OCI-LY3 (cell line): ENCODE measurements around the gene PPAT.

Experiments
- H2AFZ ChIP-seq: fragments of 200-600, 300-600 bp; shearing (Covaris generic); 2 replicates; pipeline ENCODE4 v1.6.0; 2014; ENCODE audit warnings: antibody characterized with exemption, low read depth, low read length
- H3K27ac ChIP-seq: fragments of 200-600, 300-600 bp; sonication (generic); 2 replicates; pipeline ENCODE4 v1.5.1; 2014; ENCODE audit warnings: mild to moderate bottlenecking, low read length, moderate library complexity, mixed read lengths
- H3K27me3 ChIP-seq: fragments of 200-600, 300-600 bp; sonication (generic); 2 replicates; pipeline ENCODE4 v1.6.1; 2014; ENCODE audit warnings: low read depth, low read length, mixed read lengths
- H3K36me3 ChIP-seq: fragments of 200-600, 300-600 bp; sonication (generic); replicated peaks from 2 replicates; pipeline ENCODE3; 2014; ENCODE audit warnings: low read depth, low read length, mixed read lengths
- H3K4me1 ChIP-seq: fragments of 300-600, 200-600 bp; sonication (generic); 2 replicates; pipeline ENCODE4 v1.6.1; 2014; ENCODE audit warnings: low read length, mixed read lengths
- H3K4me2 ChIP-seq: fragments of 200-600, 300-600 bp; sonication (generic); 2 replicates; pipeline ENCODE4 v1.6.1; 2014; ENCODE audit warnings: low read length, mixed read lengths
- H3K4me3 ChIP-seq: fragments of 300-600, 200-600 bp; sonication (generic); 2 replicates; pipeline ENCODE4 v1.5.1; 2014; ENCODE audit warnings: antibody characterized with exemption, mild to moderate bottlenecking, low read length, moderate library complexity
- H3K79me2 ChIP-seq: fragments of 300-600, 200-600 bp; shearing (Covaris generic); 2 replicates; pipeline ENCODE4 v1.6.1; 2014; ENCODE audit warnings: mild to moderate bottlenecking, low read length, mixed read lengths
- H3K9ac ChIP-seq: fragments of 300-600, 200-600 bp; shearing (Covaris generic); 2 replicates; pipeline ENCODE4 v1.6.0; 2014; ENCODE audit warnings: mild to moderate bottlenecking, low read length, moderate library complexity
- H3K9me3 ChIP-seq: fragments of 200-600, 300-600 bp; shearing (Covaris generic); 2 replicates; pipeline ENCODE4 v1.6.1; 2014; ENCODE audit warnings: low read length, mixed read lengths; ENCODE audit not compliant: insufficient read depth
- H4K20me1 ChIP-seq: fragments of 200-600, 300-600 bp; sonication (generic); 2 replicates; pipeline ENCODE4 v1.6.1; 2016; ENCODE audit warnings: low read length, mixed read lengths; ENCODE audit not compliant: insufficient read depth
- CTCF ChIP-seq: fragments of 200-600, 300-600 bp; sonication (generic); IDR thresholded peaks from 2 replicates; pipeline ENCODE4 v1.5.1; 2014; ENCODE audit warnings: antibody characterized with exemption, low read length, low read depth
- EZH2phosphoT487 ChIP-seq: fragments of 200-600 bp; shearing (Covaris generic); IDR thresholded peaks from 2 replicates; pipeline ENCODE4 v1.6.1; 2018; ENCODE audit warnings: antibody characterized with exemption, mixed run types, low read depth

PPAT gene

DNA sequence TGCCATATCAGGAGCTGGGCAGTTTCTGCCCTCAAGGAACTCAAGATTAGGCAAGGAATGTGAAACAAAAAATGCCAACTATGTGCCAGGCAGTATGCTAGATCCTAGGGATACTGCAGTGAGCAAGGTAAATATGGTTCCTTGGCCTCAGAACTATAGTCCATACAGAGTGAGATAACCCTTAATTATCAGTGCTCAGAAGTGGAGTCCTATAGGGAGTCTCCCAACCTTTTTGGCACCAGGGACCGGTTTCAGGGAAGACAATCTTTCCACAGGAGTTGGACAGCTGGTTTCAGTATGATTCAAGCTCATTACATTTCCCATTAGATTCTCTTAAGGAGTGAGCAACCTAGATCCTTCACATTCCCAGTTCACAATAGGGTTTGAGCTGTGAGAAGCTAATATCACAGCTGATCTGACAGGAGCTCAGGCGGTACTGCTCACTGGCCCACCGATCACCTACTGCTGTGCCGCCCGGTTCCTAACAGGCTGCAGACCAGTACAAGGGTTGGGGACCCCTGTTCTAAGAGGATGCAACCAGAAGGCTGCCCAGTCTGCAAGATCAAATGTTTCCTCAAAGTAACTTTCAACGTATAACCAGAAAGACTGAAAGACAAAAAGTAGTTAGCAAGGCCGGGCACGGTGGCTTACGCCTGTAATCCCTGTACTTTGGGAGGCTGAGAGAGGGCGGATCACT lies 30.3 kb upstream of the PPAT start:
- Histone ChIP-seq H3K27me3 (no peaks in the 10 kb centered on the region), H3K36me3 (peaks cover 41% of the 10 kb centered on the region), H3K79me2 (peaks cover 85% of the 10 kb centered on the region), H3K9me3 (no peaks in the 10 kb centered on the region), H2AFZ (no peak overlapping the region), H4K20me1 (peaks cover 27% of the 10 kb centered on the region), H3K27ac (no peak overlapping the region), H3K4me1 (peaks cover 23% of the 10 kb centered on the region), H3K4me2 (peak overlapping the region; percentile 70), H3K4me3 (peak overlapping the region; percentile 91), H3K9ac (peak overlapping the region; percentile 89)
- TF ChIP-seq EZH2phosphoT487: no peak
- no peak for TF ChIP-seq CTCF

DNA sequence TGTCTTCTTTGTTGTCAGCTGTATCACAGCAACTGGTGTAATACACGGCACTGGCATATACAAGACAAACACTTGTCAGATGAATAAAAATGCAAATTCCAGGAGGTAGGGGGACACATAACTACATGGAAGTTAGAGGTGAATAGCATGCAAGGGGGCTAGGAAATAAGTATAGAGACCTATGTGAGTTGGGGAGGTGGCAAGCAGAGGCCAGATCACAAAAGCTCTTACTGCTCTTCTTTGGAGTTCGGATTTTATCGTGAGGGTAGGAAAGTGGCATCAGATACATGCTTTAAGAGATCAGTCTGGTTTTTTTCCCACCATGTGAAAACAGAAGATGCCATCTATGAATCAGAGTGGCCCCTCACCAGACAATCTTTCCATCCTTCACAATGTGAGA lies 29.2 kb upstream of the PPAT start:
- H3K4me1 ChIP-seq: peaks cover 19% of the 10 kb centered on the region
- peaks cover 42% of the 10 kb centered on the region for H3K36me3 ChIP-seq
- no peak overlapping the region for H3K9ac ChIP-seq
- no peaks in the 10 kb centered on the region for H3K9me3 ChIP-seq
- no peaks in the 10 kb centered on the region for H3K27me3 ChIP-seq
- H2AFZ ChIP-seq: no peak overlapping the region
- H4K20me1 ChIP-seq: peaks cover 27% of the 10 kb centered on the region
- TF ChIP-seq CTCF (no peak), EZH2phosphoT487 (no peak)
- no peak overlapping the region for H3K27ac ChIP-seq
- H3K79me2 ChIP-seq: peaks cover 86% of the 10 kb centered on the region
- H3K4me3 ChIP-seq: no peak overlapping the region
- no peak overlapping the region for H3K4me2 ChIP-seq

- Histone ChIP-seq H3K9ac (no peak overlapping the region), H3K27ac (no peak overlapping the region), H3K4me2 (no peak overlapping the region), H3K27me3 (no peaks in the 10 kb centered on the region), H2AFZ (no peak overlapping the region), H3K4me3 (no peak overlapping the region), H3K79me2 (peaks cover 78% of the 10 kb centered on the region), H3K9me3 (no peaks in the 10 kb centered on the region), H4K20me1 (peaks cover 18% of the 10 kb centered on the region), H3K4me1 (peaks cover 11% of the 10 kb centered on the region), H3K36me3 (peaks cover 48% of the 10 kb centered on the region)
- no peak for TF ChIP-seq CTCF
- TF ChIP-seq EZH2phosphoT487: no peak
Measured at GRCh38 chr4:56463711-56464110, 28.3 kb upstream of the PPAT start.

- TF ChIP-seq CTCF (no peak), EZH2phosphoT487 (no peak)
- H3K79me2 ChIP-seq: peaks cover 73% of the 10 kb centered on the region
Measured at GRCh38 chr4:56462157-56462556, 26.7 kb upstream of the PPAT start.

More at GRCh38 chr4:56462157-56462556, 26.7 kb upstream of the PPAT start:
- H3K36me3 ChIP-seq: peaks cover 62% of the 10 kb centered on the region
- H3K4me3 ChIP-seq: no peak overlapping the region
- no peaks in the 10 kb centered on the region for H3K9me3 ChIP-seq
- no peak overlapping the region for H3K27ac ChIP-seq
- H3K4me2 ChIP-seq: no peak overlapping the region
- H3K9ac ChIP-seq: no peak overlapping the region
- no peak overlapping the region for H2AFZ ChIP-seq
- peaks cover 20% of the 10 kb centered on the region for H4K20me1 ChIP-seq
- no peaks in the 10 kb centered on the region for H3K27me3 ChIP-seq
- peaks cover 9% of the 10 kb centered on the region for H3K4me1 ChIP-seq
